GM12878 (cell line): ENCODE measurements around the gene NCR3LG1. TPM values are rescaled to one million over a fixed set of nuclear protein-coding genes. Genes with fewer than 3 reads are reported as not detected.

Experiments
- ATAC-seq: fragments of 200-7000 bp; cut with Tn5 transposase; 3 replicates; pipeline ENCODE4 v1.9.1; 2020; ENCODE audit warnings: mild to moderate bottlenecking, moderate library complexity
- BruUV-seq: library from RNA; stranded (reverse); fragments of 400-500 nt; replicated peaks from 2 replicates; lab custom pipeline; 2021; lab: Mats Ljungman, UMichigan
- CTCF ChIA-PET: fragments of 300-600 bp; sonication (Branson Sonifier 250); formaldehyde crosslinking; extraction: SDS; loops from one replicate; lab custom pipeline; 2021; ENCODE audit warnings: inconsistent platforms; lab: Yijun Ruan, JAX
- POLR2A ChIA-PET: fragments of 350-600 bp; formaldehyde crosslinking; extraction: SDS; loops from one replicate; lab custom pipeline; 2021; ENCODE audit warnings: inconsistent platforms; lab: Charles Lee
- RAD21 ChIA-PET: fragments of 300-600 bp; sonication (Branson Sonifier 250); formaldehyde crosslinking; loops from one replicate; lab custom pipeline; 2023; ENCODE audit warnings: antibody characterized with exemption; ENCODE audit not compliant: unreplicated experiment; lab: Charles Lee
- SMC1A ChIA-PET: fragments of 300-600 bp; sonication (Branson Sonifier 250); formaldehyde crosslinking; loops from one replicate; lab custom pipeline; 2023; ENCODE audit not compliant: unreplicated experiment, uncharacterized antibody; lab: Charles Lee
- DNase-seq: peaks from one replicate; pipeline ENCODE4 v3.0.0-alpha.2; 2011; ENCODE audit warnings: low read depth, low spot score
- FAIRE-seq: peaks from 3 replicates; lab custom pipeline; 2011; peaks lifted over from hg19 to GRCh38; lab: Jason Lieb, UNC
- H2AFZ ChIP-seq: 2 replicates; pipeline ENCODE4 v1.6.0; 2011; ENCODE audit warnings: low read depth, low read length, control low read depth; ENCODE audit not compliant: control insufficient read depth
- H3K27ac ChIP-seq: 2 replicates; pipeline ENCODE4 v1.5.1; 2011; ENCODE audit warnings: control low read depth; ENCODE audit not compliant: control insufficient read depth, insufficient read depth
- H3K27me3 ChIP-seq, 2 experiments: replicated peaks in 1 of 2; 2 replicates each; pipeline versions ENCODE4 v1.6.0 to v1.6.1; 2011; ENCODE audit warnings: low read length in 1 of 2; ENCODE audit not compliant: control insufficient read depth in 2 of 2, insufficient read depth in 2 of 2
- H3K36me3 ChIP-seq, 2 experiments: 2 replicates each; pipeline ENCODE4 v1.5.1; 2011; ENCODE audit warnings: low read length in 1 of 2; ENCODE audit not compliant: control insufficient read depth in 2 of 2, insufficient read depth in 2 of 2
- H3K4me1 ChIP-seq: 2 replicates; pipeline ENCODE4 v1.6.1; 2011; ENCODE audit warnings: mild to moderate bottlenecking, low read length, moderate library complexity, mixed read lengths; ENCODE audit not compliant: control insufficient read depth, insufficient read depth
- H3K4me2 ChIP-seq: 2 replicates; pipeline ENCODE4 v1.6.0; 2011; ENCODE audit warnings: control low read depth; ENCODE audit not compliant: control insufficient read depth, insufficient read depth
- H3K4me3 ChIP-seq: fragments of 200-600 bp; sonication (generic); 2 replicates; pipeline ENCODE4 v1.5.1; 2016
- H3K79me2 ChIP-seq: 2 replicates; pipeline ENCODE4 v1.6.0; 2011; ENCODE audit warnings: low read length; ENCODE audit not compliant: control insufficient read depth, insufficient read depth
- H3K9ac ChIP-seq: 2 replicates; pipeline ENCODE4 v1.8.0; 2011; ENCODE audit warnings: low read length, control low read depth, mixed read lengths; ENCODE audit not compliant: control insufficient read depth, insufficient read depth
- H3K9me3 ChIP-seq: replicated peaks from 3 replicates; pipeline ENCODE4 v1.5.1; 2011; ENCODE audit warnings: mild to moderate bottlenecking, low read length; ENCODE audit not compliant: control insufficient read depth, insufficient read depth
- H4K20me1 ChIP-seq: 2 replicates; pipeline ENCODE4 v1.6.0; 2011; ENCODE audit not compliant: control insufficient read depth, insufficient read depth
- GABPA ChIP-seq: IDR thresholded peaks from 2 replicates; pipeline ENCODE4 v1.6.1; 2014; ENCODE audit warnings: antibody characterized with exemption, low read depth, mild to moderate bottlenecking, inconsistent platforms
- HDAC6 ChIP-seq: fragments of 200-600 bp; sonication (generic); IDR thresholded peaks from one replicate; pipeline ENCODE4 v1.8.0; 2017; ENCODE audit warnings: antibody characterized with exemption; ENCODE audit not compliant: unreplicated experiment
- JUNB ChIP-seq: IDR thresholded peaks from 2 replicates; pipeline ENCODE4 v1.6.1; 2016; ENCODE audit warnings: antibody characterized with exemption, mild to moderate bottlenecking
- KDM1A ChIP-seq: fragments of 200-600 bp; sonication (generic); IDR thresholded peaks from 2 replicates; pipeline ENCODE4 v1.6.1; 2016; ENCODE audit warnings: borderline replicate concordance
- MTA3 ChIP-seq: IDR thresholded peaks from 2 replicates; pipeline ENCODE4 v1.6.1; 2012; ENCODE audit warnings: low read length, inconsistent platforms, borderline replicate concordance
- MYC ChIP-seq: IDR thresholded peaks from 2 replicates; pipeline ENCODE4 v1.6.1; 2011; ENCODE audit warnings: mild to moderate bottlenecking, low read length, moderate library complexity, inconsistent platforms; ENCODE audit not compliant: insufficient read depth, insufficient replicate concordance, insufficient read length, severe bottlenecking
- PAX8 ChIP-seq: fragments of 450-650 bp; IDR thresholded peaks from 2 replicates; pipeline ENCODE4 v1.6.1; 2017; ENCODE audit warnings: mild to moderate bottlenecking, moderate library complexity
- RAD21 ChIP-seq: IDR thresholded peaks from 2 replicates; pipeline ENCODE4 v1.6.1; 2011; ENCODE audit warnings: mild to moderate bottlenecking, low read depth, low read length, moderate library complexity; ENCODE audit not compliant: insufficient read depth
- SIN3A ChIP-seq: IDR thresholded peaks from 2 replicates; pipeline ENCODE4 v1.6.1; 2012; ENCODE audit warnings: low read depth, low read length, improper control_type of control experiment
- SREBF2 ChIP-seq: IDR thresholded peaks from 2 replicates; pipeline ENCODE4 v1.6.1; 2012; ENCODE audit warnings: mild to moderate bottlenecking, low read length
- TAF1 ChIP-seq: IDR thresholded peaks from 2 replicates; pipeline ENCODE4 v1.6.1; 2011; ENCODE audit warnings: mild to moderate bottlenecking, low read depth, low read length, borderline replicate concordance
- TARDBP ChIP-seq: IDR thresholded peaks from 2 replicates; pipeline ENCODE4 v1.6.1; 2016; ENCODE audit warnings: borderline replicate concordance
- WGBS: methylation state at CpG from one replicate; pipeline ENCODE4 v1.1.6; 2016; ENCODE audit warnings: low lambda C conversion rate; ENCODE audit not compliant: insufficient replicate concordance, insufficient coverage; ENCODE audit errors: missing lambda C conversion rate; 5-methylcytosine and 5-hydroxymethylcytosine counted together
- in situ Hi-C: fragments of 300-500 bp; cut with MboI; formaldehyde crosslinking; loops from 9 replicates; pipeline ENCODE4 v1.14.3; 2018; ENCODE audit warnings: mixed read lengths
- intact Hi-C: fragments of 100-400 bp; cut with micrococcal nuclease; formaldehyde crosslinking; loops from one replicate; pipeline ENCODE4 v1.14.2; 2022; ENCODE audit not compliant: unreplicated experiment
- polyA plus RNA-seq, 11 experiments: library from polyadenylated mRNA; depleted of rRNA in 4 of 11; unstranded in 6 of 11; stranded (reverse) in 5 of 11; fragments of >200 nt; fragmentation: Nextera tagmentation in 4 of 11; fragmentation: Illumina TruSeq in 1 of 11; extraction: Ambion mirVana in 4 of 11; extraction: Trizol in 1 of 11; gene quantifications; 1 replicate in 1 of 11; 2 replicates in 10 of 11; pipeline versions ENCODE4 v1.2.1 to v1.2.3, GENCODE V29; 2011 to 2016; ENCODE audit warnings: inconsistent platforms in 2 of 11, missing spikeins in 2 of 11, low read depth in 1 of 11
- total RNA-seq, 4 experiments: library from RNA; depleted of rRNA in 3 of 4; stranded (reverse); fragments of >200 nt in 3 of 4; fragmentation: Illumina TruSeq in 1 of 4; extraction: Trizol in 1 of 4; gene quantifications; 2 replicates each; pipeline versions ENCODE4 v1.2.1 to v1.2.3, GENCODE V29; 2013 to 2021
- TF ChIP-seq, protein P1 (sequence below): fragments of 450-650 bp; formaldehyde crosslinking; IDR thresholded peaks from 2 replicates; pipeline ENCODE4 v1.4.0; 2022; ENCODE audit warnings: mild to moderate bottlenecking, moderate library complexity

Gene NCR3LG1
- total and polyA plus RNA-seq, 10 of the 15 experiments (the other 5 are each of a cell fraction or from before 2014, with no cell fraction given), result under 0.01 to 0.18 (median 0.11) TPM; not detected in 2

- no peaks in the 10 kb centered on the region for H3K9me3 ChIP-seq
- peaks cover 1% of the 10 kb centered on the region for H3K4me1 ChIP-seq
- ChIA-PET CTCF (no interaction called here), RAD21 (interaction anchor here (0.6 kb wide), 1 partner anchor 916 kb away, joined by 3 read pairs; the partner anchor contains the start of gene GTF2H1), POLR2A (no interaction called here)
- H3K4me3 ChIP-seq, result no peak overlapping the region
- DNase-seq (no peak), ATAC-seq (no peak)
- no peak overlapping the region for H3K4me2 ChIP-seq
- no peak overlapping the region for H3K9ac ChIP-seq
- H3K79me2 ChIP-seq, result no peaks in the 10 kb centered on the region
- no TSS peak for BruUV-seq
- no peaks in the 10 kb centered on the region for H4K20me1 ChIP-seq
- WGBS, result 65% methylated on average over 8 of the region's 8 CpGs
- H3K27ac ChIP-seq, result no peak overlapping the region
- no peaks in the 10 kb centered on the region for H3K36me3 ChIP-seq
- in situ Hi-C loops, result no loop called here
- no peak overlapping the region for H2AFZ ChIP-seq
- H3K27me3 ChIP-seq, result no peaks in the 10 kb centered on the region
- no peak for TF ChIP-seq RAD21
- no peak for TF ChIP-seq MTA3
- no peak for TF ChIP-seq MYC
- TF ChIP-seq TAF1, result no peak
- no peak for TF ChIP-seq GABPA
- no peak for TF ChIP-seq SREBF2
- no peak for TF ChIP-seq HDAC6
- TF ChIP-seq, protein P1, sequence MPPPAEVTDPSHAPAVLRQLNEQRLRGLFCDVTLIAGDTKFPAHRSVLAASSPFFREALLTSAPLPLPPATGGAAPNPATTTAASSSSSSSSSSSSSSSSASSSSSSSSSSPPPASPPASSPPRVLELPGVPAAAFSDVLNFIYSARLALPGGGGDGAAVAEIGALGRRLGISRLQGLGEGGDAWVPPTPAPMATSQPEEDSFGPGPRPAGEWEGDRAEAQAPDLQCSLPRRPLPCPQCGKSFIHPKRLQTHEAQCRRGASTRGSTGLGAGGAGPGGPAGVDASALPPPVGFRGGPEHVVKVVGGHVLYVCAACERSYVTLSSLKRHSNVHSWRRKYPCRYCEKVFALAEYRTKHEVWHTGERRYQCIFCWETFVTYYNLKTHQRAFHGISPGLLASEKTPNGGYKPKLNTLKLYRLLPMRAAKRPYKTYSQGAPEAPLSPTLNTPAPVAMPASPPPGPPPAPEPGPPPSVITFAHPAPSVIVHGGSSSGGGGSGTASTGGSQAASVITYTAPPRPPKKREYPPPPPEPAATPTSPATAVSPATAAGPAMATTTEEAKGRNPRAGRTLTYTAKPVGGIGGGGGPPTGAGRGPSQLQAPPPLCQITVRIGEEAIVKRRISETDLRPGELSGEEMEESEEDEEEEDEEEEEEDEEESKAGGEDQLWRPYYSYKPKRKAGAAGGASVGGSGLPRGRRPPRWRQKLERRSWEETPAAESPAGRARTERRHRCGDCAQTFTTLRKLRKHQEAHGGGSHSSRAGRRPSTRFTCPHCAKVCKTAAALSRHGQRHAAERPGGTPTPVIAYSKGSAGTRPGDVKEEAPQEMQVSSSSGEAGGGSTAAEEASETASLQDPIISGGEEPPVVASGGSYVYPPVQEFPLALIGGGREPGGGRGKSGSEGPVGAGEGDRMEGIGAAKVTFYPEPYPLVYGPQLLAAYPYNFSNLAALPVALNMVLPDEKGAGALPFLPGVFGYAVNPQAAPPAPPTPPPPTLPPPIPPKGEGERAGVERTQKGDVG (CRISPR knock-in tag), result no peak
- no peak for TF ChIP-seq TARDBP
- no peak for TF ChIP-seq PAX8
- no peak for TF ChIP-seq KDM1A
- TF ChIP-seq JUNB, result no peak
- no peak for TF ChIP-seq SIN3A
- TF ChIP-seq, all 136 proteins: peak for 0
- SMC1A ChIA-PET, result no interaction called here
- FAIRE-seq, result no peak
- intact Hi-C loops, result no loop called here
Measured at GRCh38 chr11:17406082-17406817, 54.6 kb downstream of the NCR3LG1 start.
